Smooth muscle cell of bladder (primary cell): ENCODE results near the gene ZNF621. TPM values are rescaled to one million over a fixed set of nuclear protein-coding genes. Genes with fewer than 3 reads are reported as not detected.

Source experiments
- total RNA-seq: library from RNA; depleted of rRNA; stranded (reverse); fragments of >200 nt; gene quantifications from 2 replicates; pipeline ENCODE4 v1.2.3, GENCODE V29; 2014

ZNF621 gene
- total RNA-seq, result 12.5 and 12.7 TPM in 2 replicates

DNA sequence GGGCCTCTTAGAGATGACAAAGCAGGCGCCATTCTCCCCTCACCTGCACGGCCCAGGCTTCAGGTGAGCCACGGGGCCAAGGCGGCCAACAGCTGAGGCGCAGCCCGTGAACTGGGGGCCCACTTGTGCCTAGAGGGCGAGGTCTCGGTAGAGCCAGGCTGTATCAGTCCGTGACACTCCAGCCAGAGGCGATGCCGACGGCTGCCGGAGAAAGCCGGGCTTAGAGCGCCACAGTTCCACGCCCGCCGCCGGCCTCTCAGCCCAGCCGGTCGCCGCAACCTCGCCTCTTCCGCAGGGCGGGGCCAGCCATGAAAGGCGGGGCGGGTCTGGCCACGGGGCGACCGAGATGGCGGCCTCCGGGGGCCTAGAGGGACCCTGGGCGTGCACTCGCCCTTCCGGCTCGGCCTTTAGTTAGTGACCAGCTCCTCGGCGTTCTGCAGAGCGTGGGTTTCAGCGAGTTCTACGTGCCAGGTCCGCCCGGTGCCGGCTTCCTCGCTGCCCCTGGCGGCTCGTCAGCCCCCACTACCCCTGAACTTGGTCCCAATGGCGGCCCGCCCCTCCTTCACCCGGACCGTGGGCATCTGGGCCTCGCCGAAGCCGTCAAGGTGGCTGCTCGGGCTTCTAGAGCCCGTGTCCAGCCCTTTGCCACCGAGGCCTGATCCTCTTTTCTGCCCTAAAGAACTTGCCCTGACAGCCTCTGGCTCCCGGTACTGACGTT is at the start of gene ZNF621:
Gene ZNF621 (plus strand): TSS at position 393 of the 718 bp plus-strand sequence. CDS start 881 bp downstream, outside the sequence.

GRCh38 chr3:40476478-40477470 is 48.0 kb upstream of the ZNF621 start, which contains the start of gene ZNF619:
Gene ZNF619 (plus strand): TSS chr3:40477122. CDS start chr3:40477980, 858 bp downstream.

GRCh38 chr3:40505599-40506462 is 18.9 kb upstream of the ZNF621 start, which contains the start of gene ZNF620:
Gene ZNF620 (plus strand): TSS chr3:40506039. CDS start chr3:40506353, 314 bp downstream.

Other genes starting within 250 kb of the ZNF621 start
- gene EIF1B, start 215.3 kb upstream of the ZNF621 start, total RNA-seq, result 13.6 and 14.2 TPM in 2 replicates
- 0.09 and 0.14 TPM in 2 replicates for gene ENTPD3, start 137.8 kb upstream of the ZNF621 start, total RNA-seq
- gene RPL14, start 67.6 kb upstream of the ZNF621 start, total RNA-seq, result 386 and 534 TPM in 2 replicates
- 5.4 and 5.6 TPM in 2 replicates for gene ZNF619, start 47.8 kb upstream of the ZNF621 start, total RNA-seq
- gene ZNF620, start 18.9 kb upstream of the ZNF621 start, total RNA-seq, result 0.83 and 0.85 TPM in 2 replicates